SKM-1 (cell line): Measurements from ENCODE around the gene LGI1.

ENCODE experiments used
- DNase-seq: peaks from one replicate; lab custom pipeline; 2025; ENCODE audit not compliant: unreplicated experiment; lab: John Stamatoyannopoulos, UW

Gene LGI1

GRCh38 chr10:93757801-93758507 is at the start of gene LGI1:
Gene LGI1 (plus strand): TSS chr10:93757936. CDS start chr10:93758145, 209 bp downstream.
- no peak for DNase-seq

GRCh38 chr10:93710333-93710909 is 47.3 kb upstream of the LGI1 start:
- no peak for DNase-seq

DNA sequence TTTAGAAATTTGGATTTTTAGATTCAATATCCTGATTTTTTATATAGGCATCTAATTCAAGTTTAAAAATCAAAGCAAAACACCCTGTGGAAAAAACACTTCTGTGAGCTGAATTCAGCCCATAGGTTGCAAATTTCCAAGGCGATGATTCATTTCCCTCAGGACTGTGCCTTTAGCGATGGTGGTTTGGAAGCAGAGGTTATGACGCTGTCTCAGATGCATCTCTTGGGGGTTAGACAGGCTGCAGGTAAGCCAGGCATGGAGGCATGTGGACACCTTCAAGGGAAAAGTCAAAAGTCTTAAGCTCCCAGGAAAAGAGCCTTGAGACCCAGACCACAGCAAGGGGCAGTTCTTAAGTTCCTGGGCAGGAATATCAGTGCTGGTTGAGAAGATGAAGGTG is 45.8 kb upstream of the LGI1 start:
- no peak for DNase-seq

GRCh38 chr10:93712593-93712992 is 45.1 kb upstream of the LGI1 start:
- DNase-seq = no peak

GRCh38 chr10:93715345-93715744 is 42.4 kb upstream of the LGI1 start:
- no peak for DNase-seq

- no peak for DNase-seq
These were observed 41.0 kb upstream of the LGI1 start for GRCh38 chr10:93716766-93717165.

DNA sequence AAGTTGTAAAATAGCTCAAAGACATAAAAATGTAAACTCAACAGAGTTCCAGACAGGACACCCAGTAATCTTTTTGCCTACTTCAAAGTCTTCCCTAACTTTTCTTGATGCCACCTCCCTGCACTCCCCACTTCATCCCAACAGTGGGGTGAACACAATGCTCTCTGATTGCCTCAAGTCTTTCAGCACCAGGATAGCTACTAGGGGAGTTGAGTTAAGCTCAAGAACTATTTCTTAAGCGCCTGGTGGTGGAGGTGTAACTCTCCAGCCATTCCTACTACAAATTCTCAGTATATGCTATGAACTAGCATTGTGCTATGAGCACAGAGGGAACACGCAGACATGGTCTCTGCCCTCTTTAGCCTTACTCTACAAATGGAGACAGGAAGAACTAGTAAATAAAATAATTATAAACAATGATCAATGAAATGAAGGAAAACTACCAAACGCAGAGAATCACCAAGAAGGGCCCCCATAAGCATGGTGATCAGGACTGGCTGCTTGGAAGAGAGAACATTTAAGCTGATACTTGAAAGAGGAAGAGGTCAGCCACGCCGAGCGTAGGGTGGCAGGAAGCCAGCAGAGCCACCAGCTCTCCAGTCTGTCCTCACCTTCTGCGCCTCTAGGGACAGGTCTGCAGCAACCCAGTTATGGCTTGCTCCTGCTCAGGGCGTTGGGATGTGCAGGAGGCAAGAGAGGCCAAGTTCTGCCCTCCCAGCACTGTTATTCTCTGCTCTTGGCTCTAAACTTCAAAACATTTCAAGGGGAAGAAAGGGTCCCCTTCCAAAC is 38.6 kb upstream of the LGI1 start:
- DNase-seq = peak; percentile 30

- DNase-seq = no peak
These were observed 37.8 kb upstream of the LGI1 start for GRCh38 chr10:93719901-93720300.

GRCh38 chr10:93722550-93722949 is 35.2 kb upstream of the LGI1 start:
- DNase-seq = no peak

DNA sequence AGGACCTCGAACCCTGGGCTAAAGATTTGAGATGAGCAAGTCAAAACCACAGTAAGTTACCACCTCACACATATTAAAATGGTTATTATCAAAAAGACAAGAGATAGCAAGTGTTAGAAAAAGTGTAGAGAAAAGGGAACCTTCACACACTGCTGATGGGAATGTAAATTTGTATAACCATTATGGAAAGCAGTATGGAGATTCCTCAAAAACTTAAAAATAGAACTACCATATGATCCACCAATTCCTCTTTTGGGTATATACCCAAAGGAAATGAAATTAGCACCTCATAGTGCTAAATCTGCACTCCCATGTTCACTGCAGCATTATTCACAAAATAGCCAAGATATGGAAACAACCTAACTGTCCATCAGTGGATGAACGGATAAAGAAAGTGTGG is 34.6 kb upstream of the LGI1 start:
- DNase-seq = no peak

- no peak for DNase-seq
These were observed 31.7 kb upstream of the LGI1 start for GRCh38 chr10:93726024-93726423.

GRCh38 chr10:93741367-93741766 is 16.4 kb upstream of the LGI1 start:
- DNase-seq = no peak

GRCh38 chr10:93742633-93743349 is 14.9 kb upstream of the LGI1 start:
- DNase-seq = peak; percentile 76

GRCh38 chr10:93745408-93746065 is 12.2 kb upstream of the LGI1 start:
- DNase-seq = no peak

GRCh38 chr10:93746844-93747284 is 10.9 kb upstream of the LGI1 start:
- no peak for DNase-seq

DNA sequence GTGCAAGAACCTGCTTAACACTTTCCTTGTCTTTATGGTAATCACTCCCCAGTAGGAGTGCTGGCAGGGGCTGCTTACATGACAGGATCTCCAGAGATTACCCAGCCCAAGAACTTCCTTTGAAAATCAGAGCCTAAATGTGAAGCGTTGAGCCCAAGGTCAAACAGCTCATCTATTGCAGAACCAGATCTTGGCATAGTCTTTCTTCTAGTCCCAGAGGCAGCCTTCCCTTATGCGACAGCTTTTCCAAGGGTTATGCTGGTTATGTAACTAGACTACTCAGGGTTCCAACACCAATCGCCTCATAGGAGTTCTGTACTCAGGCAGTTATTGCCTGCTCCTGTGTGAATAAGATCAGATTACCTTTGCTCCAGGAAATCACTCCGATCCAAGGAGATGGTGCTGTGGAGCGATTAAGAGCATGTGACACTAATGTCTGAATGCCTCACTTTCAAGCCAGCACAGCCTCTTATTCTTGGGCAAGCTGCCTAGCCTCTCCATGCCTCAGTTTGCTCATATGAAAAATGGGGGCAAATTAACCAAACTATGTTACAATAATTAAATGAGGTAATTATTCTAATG is 8.4 kb upstream of the LGI1 start:
- DNase-seq = no peak

GRCh38 chr10:93751124-93751523 is 6.6 kb upstream of the LGI1 start:
- DNase-seq = no peak

GRCh38 chr10:93751832-93752231 is 5.9 kb upstream of the LGI1 start:
- DNase-seq = no peak

DNA sequence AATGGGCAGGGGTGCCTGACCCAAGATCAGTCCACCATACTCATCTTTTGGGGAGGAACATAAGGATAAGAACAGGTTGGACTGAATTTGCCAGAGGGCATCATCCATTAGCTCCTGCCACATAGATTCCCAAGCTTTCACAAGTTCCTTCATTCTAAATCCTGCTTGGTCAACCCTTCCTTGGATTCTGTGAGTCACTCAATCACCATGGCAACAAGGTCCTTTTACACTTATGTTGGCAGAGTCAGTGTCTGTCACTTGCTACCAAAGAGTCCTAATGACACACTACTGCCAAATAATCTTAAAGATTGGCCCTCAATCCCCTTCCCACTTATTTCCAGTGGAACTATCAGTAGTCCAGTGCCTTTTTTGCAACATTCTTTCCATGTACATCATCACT is 5.0 kb upstream of the LGI1 start:
- DNase-seq = no peak

DNA sequence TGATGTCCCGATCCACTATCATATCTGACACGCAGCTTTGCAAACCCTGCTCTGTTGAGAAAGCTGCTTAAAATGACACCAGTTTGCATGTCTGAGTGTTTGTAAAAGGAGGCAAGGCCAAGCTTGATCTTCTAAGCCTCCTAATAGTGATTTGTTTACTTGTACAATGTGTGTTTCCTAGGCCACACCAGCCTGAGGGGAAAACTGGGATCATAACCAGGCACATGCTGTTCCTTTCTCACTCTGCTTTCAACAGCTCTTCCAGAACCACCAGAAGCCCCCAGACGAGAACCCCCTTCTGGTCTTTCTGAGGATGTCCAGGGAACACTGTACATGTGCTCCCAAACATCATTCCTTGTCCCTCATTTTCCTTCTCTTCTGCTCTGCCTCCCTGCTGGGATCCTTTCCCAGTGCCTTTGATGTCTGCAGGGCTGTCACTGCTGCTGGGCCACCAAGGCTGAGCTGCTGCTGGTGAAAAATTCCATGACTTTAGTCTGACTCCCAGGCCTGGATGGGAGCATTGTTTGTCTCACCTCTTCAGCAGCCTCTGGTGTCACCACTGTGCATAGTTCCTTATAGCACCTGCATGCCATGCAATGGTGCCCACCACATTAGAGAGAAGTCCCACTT is 4.0 kb upstream of the LGI1 start:
- no peak for DNase-seq
